Measurements from ENCODE around the gene CDKN2AIPNL.
A peak's percentile ranks its signal among the peaks of the same experiment; 100 is the strongest.
"Not testable (repeated sequence)": the region's sequence is repeated elsewhere in the genome, so short reads cannot be mapped to it uniquely, and the experiment has no call there.

Gene CDKN2AIPNL

DNA sequence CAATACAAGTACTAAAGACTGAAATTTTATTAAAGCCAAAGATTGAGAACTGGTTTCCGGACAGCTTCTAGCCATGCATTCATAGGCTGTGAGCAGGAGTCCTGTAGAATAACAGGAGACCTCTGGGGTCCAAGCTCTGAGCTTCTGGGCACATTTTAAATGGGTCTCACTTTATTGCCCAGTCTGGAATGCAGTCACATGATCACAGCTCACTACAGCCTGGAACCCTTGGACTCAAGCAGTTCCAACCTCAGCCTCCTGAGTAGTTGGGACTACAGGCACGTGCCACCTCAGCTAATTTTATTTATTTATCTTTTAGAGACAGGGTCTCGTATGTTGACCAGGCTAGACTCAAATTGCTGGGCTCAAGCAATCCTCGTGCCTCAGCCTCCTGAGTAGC, 15.4 kb downstream of the CDKN2AIPNL start:
- DNase-seq = no peak

DNA sequence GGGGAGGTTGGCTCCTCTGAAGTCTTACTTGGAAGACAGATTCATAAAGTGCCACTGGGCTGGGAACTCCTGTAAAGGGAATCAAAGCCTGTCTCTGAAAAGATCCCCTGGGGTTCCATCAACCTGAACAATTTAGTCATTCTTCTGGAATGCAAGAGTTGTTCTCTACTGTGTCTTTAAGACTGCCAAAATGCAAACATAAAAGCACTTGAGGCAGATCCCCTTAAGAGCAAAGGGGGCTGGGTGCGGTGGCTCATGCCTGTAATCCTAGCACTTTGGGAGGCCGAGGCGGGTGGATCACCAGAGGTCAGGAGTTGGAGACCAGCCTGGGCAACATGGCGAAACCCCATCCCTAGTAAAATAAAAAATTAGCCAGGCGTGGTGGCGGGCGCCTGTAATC, 16.7 kb downstream of the CDKN2AIPNL start:
- DNase-seq = peak; percentile 12

DNA sequence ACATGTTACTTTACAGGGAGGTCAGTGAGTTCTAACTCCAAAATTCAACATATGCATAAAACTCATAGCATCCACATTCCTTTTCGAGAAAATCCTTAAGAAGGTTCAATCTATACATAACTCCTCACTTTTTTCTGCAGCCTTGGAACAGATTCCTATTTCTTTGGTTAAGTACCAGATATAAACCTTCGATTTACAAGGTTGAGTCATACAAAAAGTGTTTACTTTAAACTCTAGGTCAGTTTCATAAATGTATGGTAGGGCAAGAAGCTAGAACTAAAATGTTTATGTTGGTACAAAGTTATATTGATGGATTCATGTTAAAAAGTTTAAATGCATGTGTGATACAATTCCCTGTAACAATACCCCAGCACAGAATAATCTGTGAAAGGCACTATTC, 19.4 kb downstream of the CDKN2AIPNL start:
- DNase-seq = no peak

DNA sequence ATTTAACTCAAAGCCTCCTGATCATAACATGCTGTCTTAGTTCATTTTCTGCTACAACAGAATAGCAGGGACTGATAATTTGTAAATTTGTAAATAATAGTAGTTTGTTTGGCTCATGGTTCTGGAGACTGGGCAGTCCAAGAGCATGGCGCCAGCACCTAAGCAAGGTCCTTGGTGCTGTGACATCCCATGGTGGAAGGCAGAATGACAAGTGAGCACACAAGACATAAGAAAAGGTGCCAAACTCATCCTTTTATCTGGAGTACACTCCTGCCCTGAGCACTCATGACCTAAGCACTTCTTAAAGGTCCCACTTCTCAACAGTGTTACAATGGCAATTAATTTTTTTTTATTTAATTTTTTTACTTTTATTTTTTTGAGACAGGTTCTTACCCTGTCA, 24.2 kb downstream of the CDKN2AIPNL start:
- DNase-seq = no peak

DNA sequence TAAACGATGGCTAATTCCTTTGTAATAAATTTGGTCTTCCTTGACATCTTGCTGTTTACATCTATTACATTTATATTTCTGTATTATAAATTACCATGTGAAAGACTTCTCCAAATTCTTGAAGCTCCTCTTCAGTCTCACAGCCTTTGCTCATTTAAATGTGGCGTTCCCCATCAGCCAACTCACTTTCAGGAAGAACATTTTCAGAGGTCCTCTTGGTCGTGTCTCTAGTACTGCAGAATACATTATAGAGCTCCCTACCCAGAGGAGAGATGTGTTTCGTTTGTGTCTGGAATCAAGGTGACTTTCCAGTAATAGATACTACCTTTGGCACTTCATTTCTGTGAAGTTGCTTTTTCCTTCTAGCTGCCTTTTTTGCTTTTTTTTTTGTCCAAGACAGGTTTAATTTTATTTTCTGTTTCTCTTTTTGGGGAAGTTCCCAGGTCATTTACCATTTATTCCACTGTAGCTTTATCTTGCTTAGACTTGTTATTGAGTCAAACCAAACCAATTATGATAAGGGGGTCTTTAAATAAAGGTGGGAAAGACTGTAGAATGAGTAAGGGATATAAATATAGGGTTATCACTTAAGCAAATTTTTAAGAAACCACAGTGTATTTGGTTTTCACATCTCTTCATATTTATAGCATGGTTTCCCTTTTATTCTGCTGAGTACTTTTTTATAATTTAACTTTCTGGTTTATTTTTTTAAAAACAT, 27.5 kb downstream of the CDKN2AIPNL start:
- no peak for DNase-seq

DNA sequence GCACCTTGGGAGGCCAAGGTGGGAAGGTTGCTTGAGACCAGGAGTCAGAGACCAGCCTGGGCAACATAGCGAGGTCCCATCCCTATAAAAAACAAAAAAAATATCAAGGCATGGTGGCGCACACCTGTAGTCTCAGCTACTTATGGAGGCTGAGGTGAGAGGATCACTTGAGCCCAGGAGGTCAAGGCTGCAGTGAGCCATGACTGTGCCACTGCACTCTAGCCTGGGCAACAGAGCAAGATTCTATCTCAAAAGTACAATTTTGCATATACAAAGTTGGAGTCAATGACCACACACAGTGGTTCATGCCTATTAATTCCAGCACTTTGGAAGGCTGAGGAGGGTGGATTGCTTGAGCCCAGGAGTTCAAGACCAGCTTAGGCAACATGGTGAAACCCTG, 29.5 kb downstream of the CDKN2AIPNL start:
- DNase-seq = not testable (repeated sequence)

DNA sequence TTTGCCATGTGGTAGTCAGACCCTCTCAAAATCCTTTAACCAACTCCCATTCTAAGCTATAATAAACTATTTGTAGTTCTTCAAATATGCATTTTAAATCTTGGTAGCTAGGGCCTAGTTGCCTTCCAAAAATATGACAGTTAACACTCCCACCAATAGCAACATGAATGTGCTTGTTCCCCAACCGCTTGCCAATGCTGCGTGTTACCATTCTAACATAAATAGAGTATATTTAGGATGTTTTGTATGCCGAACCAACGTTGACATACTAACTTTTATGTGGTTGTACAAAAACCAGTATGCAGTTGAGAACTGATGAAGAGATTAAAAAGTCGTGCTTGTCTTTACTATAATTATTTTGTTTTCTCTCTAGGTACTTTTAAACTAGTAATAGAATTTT, 31.3 kb downstream of the CDKN2AIPNL start:
- DNase-seq = no peak

DNA sequence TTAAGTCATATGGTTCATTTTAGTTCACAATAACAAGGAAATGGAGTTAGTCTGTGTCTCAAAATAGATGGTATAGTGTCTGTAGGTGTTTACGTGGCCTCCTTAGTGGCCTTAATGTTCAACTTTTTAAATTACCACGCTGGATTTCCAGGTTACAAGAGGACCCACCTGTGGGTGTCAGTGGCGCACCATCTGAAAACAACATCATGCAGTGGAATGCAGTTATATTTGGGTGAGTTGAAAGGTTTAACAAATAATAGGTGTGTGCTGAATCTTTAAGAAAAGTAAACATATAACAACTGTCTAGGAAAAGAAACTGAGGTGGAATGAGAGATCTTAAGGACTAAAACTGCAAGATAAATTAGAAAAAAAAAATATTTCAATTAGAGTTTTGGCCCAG, 37.4 kb downstream of the CDKN2AIPNL start:
- DNase-seq = no peak

DNA sequence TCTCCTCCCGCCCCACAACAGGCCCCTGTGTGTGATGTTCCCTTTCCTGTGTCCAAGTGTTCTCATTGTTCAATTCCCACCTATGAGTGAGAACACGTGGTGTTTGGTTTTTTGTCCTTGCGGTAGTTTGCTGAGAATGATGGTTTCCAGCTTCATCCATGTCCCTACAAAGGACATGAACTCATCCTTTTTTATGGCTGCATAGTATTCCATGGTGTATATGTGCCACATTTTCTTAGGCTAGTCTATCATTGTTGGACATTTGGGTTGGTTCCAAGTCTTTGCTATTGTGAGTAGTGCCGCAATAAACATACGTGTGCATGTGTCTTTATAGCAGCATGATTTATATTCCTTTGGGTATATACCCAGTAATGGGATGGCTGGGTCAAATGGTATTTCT, 38.0 kb downstream of the CDKN2AIPNL start:
- DNase-seq = not testable (repeated sequence)

DNA sequence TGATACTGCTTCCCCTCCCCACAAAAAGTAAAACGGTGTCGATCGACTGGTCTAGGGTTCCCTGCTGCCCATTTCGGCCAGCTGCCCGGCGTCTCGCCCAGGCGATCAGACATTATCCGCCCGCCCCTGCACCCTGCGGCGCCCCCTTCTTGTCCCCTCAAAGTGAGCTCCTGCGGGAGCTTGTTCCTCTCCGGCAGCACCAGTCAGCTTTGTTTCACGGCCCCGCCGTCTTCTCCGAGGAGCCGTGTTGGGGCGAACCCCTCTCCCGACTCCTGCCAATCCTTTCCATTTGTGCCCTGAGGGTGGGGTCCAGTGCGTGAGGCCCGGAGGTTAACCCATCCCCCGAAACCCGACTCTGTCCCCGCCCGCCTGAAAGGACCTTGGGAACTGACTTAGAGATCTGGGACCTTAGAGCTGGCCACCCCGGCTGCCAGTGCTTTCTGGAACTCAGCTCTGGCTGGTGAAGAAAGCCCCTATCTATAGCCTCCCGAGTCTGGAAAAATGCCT, 39.8 kb downstream of the CDKN2AIPNL start:
- peak; percentile 45 for DNase-seq

DNA sequence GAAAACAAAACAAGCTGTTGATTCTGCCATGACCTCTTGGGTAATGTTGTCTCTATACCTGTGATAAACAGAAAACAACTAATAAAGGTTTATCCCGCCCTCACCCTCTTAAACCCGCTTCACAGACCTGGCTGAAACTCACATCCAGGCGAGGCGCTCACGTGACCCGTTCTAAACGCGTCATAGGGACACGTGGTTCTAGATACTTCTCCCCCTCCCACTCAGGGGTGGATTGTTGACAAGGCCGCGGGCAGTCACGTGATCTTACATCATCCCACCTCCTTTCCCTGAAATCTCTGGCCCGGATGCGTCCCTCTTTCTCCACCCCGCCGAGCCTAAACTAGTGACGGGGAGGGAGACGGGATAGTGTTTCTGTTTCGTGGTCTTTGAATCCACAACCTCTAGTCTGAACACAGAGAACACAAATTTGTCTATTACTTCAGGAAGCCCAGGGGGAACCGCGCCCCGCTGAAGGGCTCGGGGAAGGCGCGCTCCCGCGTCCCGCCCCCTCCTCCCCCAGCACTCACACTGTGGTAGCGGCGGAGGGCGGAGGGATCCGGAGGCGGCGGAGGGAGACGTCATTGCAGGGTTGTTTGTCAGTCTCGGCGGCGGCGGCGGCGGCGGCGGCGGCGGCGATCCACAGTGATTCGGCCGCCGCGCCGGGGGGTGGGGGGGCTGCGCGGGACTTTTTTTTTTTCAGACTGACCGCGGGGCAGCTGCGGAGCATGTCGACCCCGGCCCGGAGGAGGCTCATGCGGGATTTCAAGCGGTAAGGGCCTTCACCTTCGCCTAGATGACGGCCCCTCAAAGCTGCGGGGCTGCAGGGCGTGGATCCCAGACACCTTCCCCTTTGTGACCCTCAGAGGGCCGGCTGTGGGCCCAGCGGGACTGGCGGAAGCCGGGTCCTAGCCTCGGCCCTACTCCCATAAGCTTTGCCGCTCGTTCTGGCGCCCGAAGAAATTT, 40.5 kb downstream of the CDKN2AIPNL start, which contains the start of gene UBE2B:
Gene UBE2B, plus strand, starts transcription at position 699 of the 963 bp plus-strand sequence. Its CDS starts 27 bp downstream, at position 726.
- DNase-seq = peak; percentile 100

DNA sequence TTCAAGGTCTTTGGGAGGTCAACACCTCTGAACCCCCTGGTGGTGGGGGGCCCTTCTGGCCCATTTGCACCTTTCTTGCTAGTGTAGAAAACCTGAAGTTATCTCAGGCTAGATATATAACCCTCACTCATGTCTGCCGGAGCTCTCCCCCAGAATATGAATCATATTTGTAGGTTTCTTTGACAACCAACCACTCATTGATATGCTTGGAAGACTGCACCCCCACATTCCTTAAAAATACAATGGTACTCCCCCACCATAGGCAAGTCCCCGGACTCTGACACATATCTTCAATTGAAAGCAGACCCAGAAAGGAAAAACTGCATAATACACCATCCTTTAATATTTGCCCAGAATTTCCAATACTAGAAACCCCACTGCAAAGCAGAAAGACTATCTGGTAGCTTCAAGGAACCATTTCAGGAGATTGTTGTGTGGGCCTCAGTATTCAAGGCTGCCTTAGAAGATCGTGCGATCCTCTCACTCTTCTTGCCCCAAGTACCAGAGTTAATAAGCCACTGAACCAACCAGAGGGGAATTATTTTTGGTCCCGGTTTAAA, 41.3 kb downstream of the CDKN2AIPNL start:
- no peak for DNase-seq

DNA sequence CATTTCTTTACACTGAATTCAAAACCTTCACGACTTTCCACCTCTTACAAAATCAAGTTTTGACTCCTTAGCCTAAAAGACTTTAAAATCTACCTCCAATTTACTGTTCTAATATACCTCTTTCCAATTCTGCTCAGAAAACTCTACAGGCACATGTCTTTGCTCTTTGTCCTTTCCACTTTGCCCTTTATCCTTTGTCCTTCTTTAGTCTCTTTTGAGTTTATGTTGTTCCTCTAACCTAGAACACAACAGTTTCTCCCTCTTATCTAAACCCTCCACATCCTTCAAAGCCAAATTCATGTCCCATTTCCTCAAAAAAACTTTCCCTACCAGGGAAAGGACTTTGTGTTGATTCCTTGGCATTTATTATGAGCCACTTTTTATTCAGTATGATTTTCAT, 46.1 kb downstream of the CDKN2AIPNL start:
- no peak for DNase-seq

DNA sequence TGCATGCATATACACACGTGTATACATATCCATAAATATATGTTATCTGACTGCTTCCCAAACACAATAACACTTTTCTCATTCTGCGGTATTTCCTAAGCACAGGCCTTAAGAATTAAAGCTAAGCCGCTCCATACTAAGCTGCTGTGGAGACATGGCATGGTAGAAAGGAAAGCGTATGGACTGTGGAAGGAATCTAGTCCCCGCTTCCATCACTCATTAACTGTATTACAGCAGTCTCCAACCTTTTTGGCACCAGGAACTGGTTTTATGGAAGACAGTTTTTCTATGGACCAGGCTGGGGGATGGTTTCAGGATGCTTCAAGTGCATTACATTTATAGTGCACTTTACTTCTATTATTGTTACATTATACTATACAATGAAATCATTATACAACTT, 56.0 kb downstream of the CDKN2AIPNL start:
- DNase-seq = no peak

Data from fibroblast of skin of right biceps (primary cell).